Parathyroid adenoma (tissue), 2 donors: Measurements from ENCODE around the gene CHRD.
A peak's percentile ranks its signal among the peaks of the same experiment; 100 is the strongest.

Source experiments
- H2AFZ ChIP-seq: fragments of 300-600 bp; sonication (generic); one replicate; pipeline ENCODE4 v1.7.0; 2017; ENCODE audit warnings: antibody characterized with exemption, mild to moderate bottlenecking
- H3K27ac ChIP-seq: fragments of 300-600 bp; sonication (generic); one replicate; pipeline ENCODE4 v1.7.0; 2017
- H3K27me3 ChIP-seq: fragments of 300-600 bp; sonication (generic); one replicate; pipeline ENCODE4 v1.7.0; 2017; ENCODE audit warnings: low read length; ENCODE audit not compliant: control insufficient read depth, insufficient read depth
- H3K36me3 ChIP-seq: fragments of 300-600 bp; sonication (generic); one replicate; pipeline ENCODE4 v1.7.0; 2017; ENCODE audit warnings: low read length; ENCODE audit not compliant: control insufficient read depth, insufficient read depth
- H3K4me1 ChIP-seq: fragments of 300-600 bp; sonication (generic); one replicate; pipeline ENCODE4 v1.7.0; 2017; ENCODE audit warnings: control low read depth
- H3K4me2 ChIP-seq: fragments of 300-600 bp; sonication (generic); one replicate; pipeline ENCODE4 v1.7.0; 2017; ENCODE audit warnings: low read length
- H3K4me3 ChIP-seq: fragments of 300-600 bp; sonication (generic); one replicate; pipeline ENCODE4 v1.7.0; 2017; ENCODE audit warnings: low read depth, low read length
- H3K79me2 ChIP-seq: fragments of 300-600 bp; sonication (generic); one replicate; pipeline ENCODE4 v1.7.0; 2017; ENCODE audit warnings: control low read depth
- H3K9ac ChIP-seq: fragments of 300-600 bp; sonication (generic); one replicate; pipeline ENCODE4 v1.7.0; 2017; ENCODE audit warnings: mild to moderate bottlenecking
- H3K9me3 ChIP-seq: fragments of 300-600 bp; sonication (generic); one replicate; pipeline ENCODE4 v1.7.0; 2017; ENCODE audit warnings: low read length; ENCODE audit not compliant: control insufficient read depth
- CTCF ChIP-seq: fragments of 300-600 bp; sonication (generic); IDR thresholded peaks from one replicate; pipeline ENCODE4 v1.7.0; 2017; ENCODE audit warnings: antibody characterized with exemption, mild to moderate bottlenecking
- donor health status: primary hyperparathyroidism.

Gene CHRD

GRCh38 chr3:184377374-184377773 is 2.5 kb upstream of the CHRD start:
- Histone ChIP-seq H3K4me3 (no peak overlapping the region), H3K79me2 (no peaks in the 10 kb centered on the region), H3K9ac (no peak overlapping the region), H3K4me1 (no peaks in the 10 kb centered on the region), H3K9me3 (no peaks in the 10 kb centered on the region), H3K27ac (no peak overlapping the region), H3K36me3 (no peaks in the 10 kb centered on the region), H2AFZ (no peak overlapping the region), H3K4me2 (no peak overlapping the region), H3K27me3 (no peaks in the 10 kb centered on the region)
- TF ChIP-seq CTCF = no peak

- H3K79me2 ChIP-seq = no peaks in the 10 kb centered on the region
- TF ChIP-seq CTCF = no peak
- peak within 1 kb of the TSS; percentile 22 for H2AFZ ChIP-seq
- H3K4me3 ChIP-seq = no peak within 1 kb of the TSS
- H3K9ac ChIP-seq = no peak within 1 kb of the TSS
- no peaks in the 10 kb centered on the region for H3K4me1 ChIP-seq
- no peaks in the 10 kb centered on the region for H3K36me3 ChIP-seq
- H3K27me3 ChIP-seq = no peaks in the 10 kb centered on the region
- no peaks in the 10 kb centered on the region for H3K9me3 ChIP-seq
- H3K27ac ChIP-seq = peak within 1 kb of the TSS; percentile 42
- H3K4me2 ChIP-seq = no peak within 1 kb of the TSS
These were observed 1.9 kb upstream of the CHRD start, which contains the start of gene THPO for GRCh38 chr3:184377882-184378445. Gene THPO (minus strand): TSS chr3:184378207. CDS start chr3:184376259, 1,948 bp downstream.

GRCh38 chr3:184378651-184379357 is 1.1 kb upstream of the CHRD start:
- H2AFZ ChIP-seq = peak overlapping the region; percentile 22

GRCh38 chr3:184380185-184380626 is 352 bp downstream of the CHRD start:
- H3K79me2 ChIP-seq = no peaks in the 10 kb centered on the region
- TF ChIP-seq CTCF = no peak
- peak overlapping the region; percentile 51 for H3K4me2 ChIP-seq
- no peaks in the 10 kb centered on the region for H3K9me3 ChIP-seq
- H3K27ac ChIP-seq = no peak overlapping the region
- H2AFZ ChIP-seq = peak overlapping the region; percentile 73
- H3K9ac ChIP-seq = no peak overlapping the region
- H3K36me3 ChIP-seq = no peaks in the 10 kb centered on the region
- no peak overlapping the region for H3K4me3 ChIP-seq
- no peaks in the 10 kb centered on the region for H3K4me1 ChIP-seq
- H3K27me3 ChIP-seq = no peaks in the 10 kb centered on the region

More at GRCh38 chr3:184378651-184379357, 1.1 kb upstream of the CHRD start:
- Histone ChIP-seq H3K27ac (peak overlapping the region; percentile 42), H3K4me1 (no peaks in the 10 kb centered on the region), H3K79me2 (no peaks in the 10 kb centered on the region), H3K4me3 (no peak overlapping the region), H3K27me3 (no peaks in the 10 kb centered on the region), H3K9me3 (no peaks in the 10 kb centered on the region), H3K36me3 (no peaks in the 10 kb centered on the region), H3K9ac (no peak overlapping the region), H3K4me2 (no peak overlapping the region)
- TF ChIP-seq CTCF = no peak
